ENCODE measurements around the gene HOXA13. TPM values are rescaled to one million over a fixed set of nuclear protein-coding genes. Genes with fewer than 3 reads are reported as not detected.

Gene HOXA13
- total and polyA plus RNA-seq, 10 of the 15 experiments (the other 5 are each of a cell fraction or from before 2014, with no cell fraction given): not detected

GRCh38 chr7:27241189-27242056 lies 41.5 kb upstream of the HOXA13 start:
- Histone ChIP-seq H3K27me3 (replicated peaks in 1 of 2; ENCODE audit: control insufficient read depth in 2 of 2, insufficient read depth in 2 of 2, low read length in 1 of 2) (peaks cover 20 to 21% of the 10 kb centered on the region in 2 experiments), H3K4me3 (no peak overlapping the region), H2AFZ (ENCODE audit: control insufficient read depth, low read depth, low read length) (no peak overlapping the region), H3K4me1 (ENCODE audit: control insufficient read depth, insufficient read depth, low read length) (no peaks in the 10 kb centered on the region), H3K9ac (ENCODE audit: control insufficient read depth, insufficient read depth, low read length) (no peak overlapping the region), H3K36me3 (ENCODE audit: control insufficient read depth in 2 of 2, insufficient read depth in 2 of 2, low read length in 1 of 2) (no peaks in the 10 kb centered on the region), H3K9me3 (replicated peaks; ENCODE audit: control insufficient read depth, insufficient read depth, low read length) (no peaks in the 10 kb centered on the region; the same call in 2 of the 3 replicates), H3K27ac (ENCODE audit: control insufficient read depth, insufficient read depth) (no peak overlapping the region), H4K20me1 (ENCODE audit: control insufficient read depth, insufficient read depth) (no peaks in the 10 kb centered on the region), H3K79me2 (ENCODE audit: control insufficient read depth, insufficient read depth, low read length) (no peaks in the 10 kb centered on the region), H3K4me2 (ENCODE audit: control insufficient read depth, insufficient read depth) (no peak overlapping the region)
- DNase-seq (ENCODE audit: low read depth, low spot score) (no peak), ATAC-seq (no peak), FAIRE-seq (no peak)
- ChIA-PET SMC1A (ENCODE audit: uncharacterized antibody, unreplicated experiment) (no interaction called here), POLR2A (no interaction called here), CTCF (interaction anchor here (0.6 to 1.6 kb wide), 3 partner anchors 30 to 213 kb away, joined by 3 to 4 read pairs (median 3); no protein-coding TSS in a partner anchor), RAD21 (ENCODE audit: unreplicated experiment) (no interaction called here)
- no TSS peak for BruUV-seq (replicated peaks)
- no peak for TF ChIP-seq ZNF592 (IDR thresholded peaks at IDR 0.05)
- no peak for TF ChIP-seq YY1 (IDR thresholded peaks at IDR 0.05; ENCODE audit: low read depth, low read length)
- no peak for TF ChIP-seq NBN (IDR thresholded peaks at IDR 0.05)
- TF ChIP-seq GATAD2B (conservative IDR thresholded peaks at IDR 0.05; ENCODE audit: low read depth): no peak
- TF ChIP-seq, protein P1, sequence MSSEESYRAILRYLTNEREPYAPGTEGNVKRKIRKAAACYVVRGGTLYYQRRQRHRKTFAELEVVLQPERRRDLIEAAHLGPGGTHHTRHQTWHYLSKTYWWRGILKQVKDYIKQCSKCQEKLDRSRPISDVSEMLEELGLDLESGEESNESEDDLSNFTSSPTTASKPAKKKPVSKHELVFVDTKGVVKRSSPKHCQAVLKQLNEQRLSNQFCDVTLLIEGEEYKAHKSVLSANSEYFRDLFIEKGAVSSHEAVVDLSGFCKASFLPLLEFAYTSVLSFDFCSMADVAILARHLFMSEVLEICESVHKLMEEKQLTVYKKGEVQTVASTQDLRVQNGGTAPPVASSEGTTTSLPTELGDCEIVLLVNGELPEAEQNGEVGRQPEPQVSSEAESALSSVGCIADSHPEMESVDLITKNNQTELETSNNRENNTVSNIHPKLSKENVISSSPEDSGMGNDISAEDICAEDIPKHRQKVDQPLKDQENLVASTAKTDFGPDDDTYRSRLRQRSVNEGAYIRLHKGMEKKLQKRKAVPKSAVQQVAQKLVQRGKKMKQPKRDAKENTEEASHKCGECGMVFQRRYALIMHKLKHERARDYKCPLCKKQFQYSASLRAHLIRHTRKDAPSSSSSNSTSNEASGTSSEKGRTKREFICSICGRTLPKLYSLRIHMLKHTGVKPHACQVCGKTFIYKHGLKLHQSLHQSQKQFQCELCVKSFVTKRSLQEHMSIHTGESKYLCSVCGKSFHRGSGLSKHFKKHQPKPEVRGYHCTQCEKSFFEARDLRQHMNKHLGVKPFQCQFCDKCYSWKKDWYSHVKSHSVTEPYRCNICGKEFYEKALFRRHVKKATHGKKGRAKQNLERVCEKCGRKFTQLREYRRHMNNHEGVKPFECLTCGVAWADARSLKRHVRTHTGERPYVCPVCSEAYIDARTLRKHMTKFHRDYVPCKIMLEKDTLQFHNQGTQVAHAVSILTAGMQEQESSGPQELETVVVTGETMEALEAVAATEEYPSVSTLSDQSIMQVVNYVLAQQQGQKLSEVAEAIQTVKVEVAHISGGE (CRISPR knock-in tag; IDR thresholded peaks at IDR 0.05): no peak
- no peak for TF ChIP-seq HCFC1 (IDR thresholded peaks at IDR 0.05; ENCODE audit: low read length)
- no peak for TF ChIP-seq POLR2A (IDR thresholded peaks at IDR 0.05; ENCODE audit: low read depth, low read length)
- no peak for TF ChIP-seq PKNOX1 (IDR thresholded peaks at IDR 0.05)
- no peak for TF ChIP-seq CHD2 (IDR thresholded peaks at IDR 0.05; ENCODE audit: borderline replicate concordance, low read depth, low read length)
- TF ChIP-seq RELB (IDR thresholded peaks at IDR 0.05; ENCODE audit: low read depth): no peak
- in situ Hi-C loops (cut with MboI): no loop called here
- WGBS (ENCODE audit: insufficient coverage, insufficient replicate concordance, low lambda C conversion rate, missing lambda C conversion rate): 42% methylated on average over 17 of the region's 17 CpGs
- intact Hi-C loops (cut with micrococcal nuclease; ENCODE audit: unreplicated experiment): no loop called here
